Measurements from ENCODE around the gene LMTK3.

GRCh38 chr19:48451624-48452023 is 60.0 kb downstream of the LMTK3 start:
- TF ChIP-seq EP300 (IDR thresholded peaks at IDR 0.05) (no peak), POLR2A (IDR thresholded peaks at IDR 0.05) (no peak), CTCF (IDR thresholded peaks at IDR 0.05) (no peak)
